ENCODE measurements around the gene RIPOR3. TPM values are rescaled to one million over a fixed set of nuclear protein-coding genes. Genes with fewer than 3 reads are reported as not detected.

Gene RIPOR3
- total RNA-seq, 1 donor, result 6.5 TPM

GRCh38 chr20:50552979-50553378 is 138.4 kb downstream of the RIPOR3 start:
- no peak overlapping the region for H3K4me3 ChIP-seq (ENCODE audit: low read depth, low read length)
- DNase-seq (ENCODE audit: low read depth), result no peak
- no peak for TF ChIP-seq CTCF (IDR thresholded peaks at IDR 0.05; ENCODE audit: insufficient read depth, low read length)

GRCh38 chr20:50551288-50551687 is 140.1 kb downstream of the RIPOR3 start:
- no peak overlapping the region for H3K4me3 ChIP-seq (ENCODE audit: low read depth, low read length)
- TF ChIP-seq CTCF (IDR thresholded peaks at IDR 0.05; ENCODE audit: insufficient read depth, low read length), result no peak
- no peak for DNase-seq (ENCODE audit: low read depth)

GRCh38 chr20:50550531-50550930 is 140.8 kb downstream of the RIPOR3 start:
- no peak for TF ChIP-seq CTCF (IDR thresholded peaks at IDR 0.05; ENCODE audit: insufficient read depth, low read length)
- H3K4me3 ChIP-seq (ENCODE audit: low read depth, low read length), result no peak overlapping the region

GRCh38 chr20:50548396-50548795 is 142.9 kb downstream of the RIPOR3 start:
- H3K4me3 ChIP-seq (ENCODE audit: low read depth, low read length), result no peak overlapping the region
- TF ChIP-seq CTCF (IDR thresholded peaks at IDR 0.05; ENCODE audit: insufficient read depth, low read length), result no peak
- DNase-seq (ENCODE audit: low read depth), result no peak

More at GRCh38 chr20:50550531-50550930, 140.8 kb downstream of the RIPOR3 start:
- no peak for DNase-seq (ENCODE audit: low read depth)

GRCh38 chr20:50547964-50548363 is 143.4 kb downstream of the RIPOR3 start:
- DNase-seq (ENCODE audit: low read depth), result no peak
- TF ChIP-seq CTCF (IDR thresholded peaks at IDR 0.05; ENCODE audit: insufficient read depth, low read length), result no peak
- H3K4me3 ChIP-seq (ENCODE audit: low read depth, low read length), result no peak overlapping the region

- TF ChIP-seq CTCF (IDR thresholded peaks at IDR 0.05; ENCODE audit: insufficient read depth, low read length), result no peak
- DNase-seq (ENCODE audit: low read depth), result no peak
- H3K4me3 ChIP-seq (ENCODE audit: low read depth, low read length), result no peak overlapping the region
These were observed 144.5 kb downstream of the RIPOR3 start for GRCh38 chr20:50546729-50547314.

- no peak for TF ChIP-seq CTCF (IDR thresholded peaks at IDR 0.05; ENCODE audit: insufficient read depth, low read length)
- no peak for DNase-seq (ENCODE audit: low read depth)
- no peak overlapping the region for H3K4me3 ChIP-seq (ENCODE audit: low read depth, low read length)
These were observed 146.2 kb downstream of the RIPOR3 start for GRCh38 chr20:50545126-50545525.

Measured in fibroblast of the aortic adventitia (primary cell).